NCI-H345 (cell line): ENCODE results near the gene PIEZO2.
"Not testable (repeated sequence)": the region's sequence is repeated elsewhere in the genome, so short reads cannot be mapped to it uniquely, and the experiment has no call there.

Source experiments
- DNase-seq: peaks from one replicate; lab custom pipeline; 2025; lab: John Stamatoyannopoulos, UW

PIEZO2 gene

DNA sequence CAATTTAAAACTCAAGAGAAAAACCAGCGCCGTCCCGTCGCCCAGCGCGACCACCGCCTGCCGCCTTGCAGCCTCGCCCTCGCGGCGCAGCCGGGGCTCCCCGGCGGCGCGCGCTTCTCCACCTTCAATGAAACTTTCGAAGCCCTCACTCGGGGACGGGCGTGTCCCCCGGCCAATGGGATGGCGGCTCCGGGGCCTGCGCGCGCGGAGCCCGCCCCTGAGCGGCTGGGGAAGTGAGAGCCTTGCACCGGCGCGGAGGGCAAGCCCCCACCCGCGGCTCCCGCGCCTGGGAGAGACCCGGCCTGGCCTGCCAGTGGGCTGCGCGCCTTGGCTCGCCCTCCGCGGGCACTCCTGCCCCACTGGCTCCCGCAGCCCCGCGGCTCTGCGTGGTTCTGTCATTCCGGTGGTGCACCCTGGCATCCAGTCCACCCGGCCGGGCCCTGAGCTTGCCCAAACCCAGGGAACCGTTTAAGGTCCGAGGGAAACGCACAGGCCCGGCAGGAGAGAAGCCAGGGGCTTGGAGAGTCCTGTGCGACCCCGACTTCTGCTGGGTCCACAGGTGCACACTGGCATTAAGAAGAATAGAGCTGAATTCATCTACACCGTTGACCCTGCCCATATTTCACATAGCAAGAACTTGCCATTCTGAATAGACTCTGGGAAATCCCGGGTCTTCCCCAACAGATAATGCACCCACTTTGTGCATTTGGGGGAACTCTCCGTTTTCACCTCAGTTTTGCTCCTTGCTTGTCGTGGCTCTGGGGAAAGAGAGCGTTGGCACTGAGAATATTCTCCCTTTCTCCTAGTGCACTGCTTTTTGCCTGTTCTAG is at the start of gene PIEZO2:
PIEZO2 (minus strand) TSS at position 129 of the 830 bp plus-strand sequence. CDS start 981 bp downstream, outside the sequence.
- DNase-seq, result peak; percentile 72

GRCh38 chr18:11183637-11184036 is 34.3 kb upstream of the PIEZO2 start:
- no peak for DNase-seq

DNA sequence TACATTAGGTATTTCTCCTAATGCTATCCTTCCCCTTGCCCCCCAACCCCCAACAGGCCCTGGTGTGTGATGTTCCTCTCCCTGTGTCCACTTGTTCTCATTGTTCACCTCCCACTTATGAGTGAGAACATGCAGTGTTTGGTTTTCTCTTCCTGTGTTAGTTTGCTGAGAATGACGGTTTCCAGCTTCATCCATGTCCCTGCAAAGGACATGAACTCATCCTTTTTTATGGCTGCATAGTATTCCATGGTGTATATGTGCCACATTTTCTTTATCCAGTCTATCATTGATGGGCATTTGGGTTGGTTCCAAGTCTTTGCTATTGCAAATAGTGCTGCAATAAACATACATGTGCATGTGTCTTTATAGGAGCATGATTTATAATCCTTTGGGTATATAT is 32.3 kb upstream of the PIEZO2 start:
- not testable (repeated sequence) for DNase-seq

DNA sequence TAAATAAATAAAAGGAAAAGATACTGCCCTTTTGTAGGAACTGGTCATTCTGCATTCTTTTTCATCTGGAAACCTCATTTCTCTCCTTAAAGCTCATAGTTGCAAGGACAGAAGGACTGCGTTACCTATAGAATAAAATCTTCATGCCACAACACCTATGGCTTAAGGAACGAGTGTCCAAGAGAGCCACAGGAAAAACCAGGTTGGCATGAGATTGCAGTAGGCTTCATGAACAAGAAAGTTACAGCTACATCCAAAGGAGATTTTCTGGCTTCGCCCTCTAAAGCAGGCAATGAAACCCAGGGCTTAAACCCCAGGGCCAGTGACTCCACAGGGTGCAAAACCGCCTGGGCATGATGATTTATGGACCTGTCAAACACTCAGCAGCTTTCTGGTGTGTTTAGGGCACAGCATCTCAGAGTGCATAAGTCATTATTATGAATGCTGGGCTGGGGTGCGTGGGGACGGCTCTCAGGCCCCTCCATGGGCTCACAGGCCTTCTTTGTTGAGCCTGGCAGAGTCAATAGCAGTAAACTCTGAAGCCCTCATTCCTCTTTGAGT is 30.7 kb upstream of the PIEZO2 start:
- DNase-seq, result no peak

- DNase-seq, result no peak
Observed at GRCh38 chr18:11178951-11179549, 29.7 kb upstream of the PIEZO2 start.

GRCh38 chr18:11177382-11177781 is 28.0 kb upstream of the PIEZO2 start:
- no peak for DNase-seq

DNA sequence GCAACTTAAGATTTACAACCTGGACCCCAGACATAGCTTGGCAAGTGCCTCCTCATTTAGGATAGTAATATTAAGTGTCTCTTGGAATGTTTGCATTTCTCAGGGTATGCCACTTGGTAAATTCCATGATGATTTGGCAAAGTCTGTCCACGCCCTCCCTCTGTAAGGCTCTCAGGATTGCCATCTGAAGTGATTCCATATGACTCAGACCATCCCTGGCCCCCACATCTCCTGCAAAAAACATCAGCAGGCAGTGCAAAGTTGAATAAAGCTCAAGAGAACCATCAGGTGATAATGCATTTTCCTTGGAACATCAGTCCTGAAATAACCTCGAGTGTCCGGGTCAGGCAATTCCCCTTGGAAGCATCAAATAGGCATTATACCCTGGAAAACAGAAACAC is 27.1 kb upstream of the PIEZO2 start:
- DNase-seq, result no peak

GRCh38 chr18:11175266-11175979 is 26.1 kb upstream of the PIEZO2 start:
- no peak for DNase-seq

DNA sequence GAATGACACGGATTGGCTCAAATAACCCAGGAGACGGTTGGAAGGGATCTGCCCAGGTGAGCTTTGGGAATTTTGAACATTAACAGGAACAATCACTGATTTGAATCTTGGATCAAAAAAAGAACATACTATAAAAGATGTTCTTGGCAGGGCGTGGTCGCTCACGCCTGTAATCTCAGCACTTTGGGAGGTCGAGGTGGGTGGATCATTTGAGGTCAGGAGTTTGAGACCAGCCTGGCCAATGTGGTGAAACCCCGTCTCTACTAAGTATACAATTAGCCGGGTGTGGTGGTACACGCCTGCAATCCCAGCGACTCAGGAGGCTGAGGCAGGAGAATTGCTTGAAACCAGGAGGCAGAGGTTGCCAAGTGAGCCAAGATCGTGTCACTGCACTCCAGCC is 24.8 kb upstream of the PIEZO2 start:
- DNase-seq, result not testable (repeated sequence)

DNA sequence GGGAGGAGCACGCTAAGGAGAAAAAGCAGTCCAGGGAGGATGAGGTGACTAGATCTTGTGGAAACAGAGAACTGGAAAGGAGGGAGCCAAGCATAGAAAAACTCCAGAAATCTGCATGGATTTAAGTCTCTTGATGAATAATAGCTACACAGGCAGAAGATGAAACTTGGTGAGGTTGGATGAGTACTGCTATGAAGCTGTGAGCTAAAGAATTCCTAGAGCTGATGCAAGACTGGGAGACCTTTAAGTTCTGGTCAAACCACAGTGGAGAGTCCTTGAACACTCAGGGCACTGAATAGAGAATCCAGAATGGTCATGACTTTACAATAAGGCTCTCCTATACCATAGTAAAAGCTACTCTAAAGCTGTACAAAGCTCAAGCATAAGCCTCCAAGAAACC is 18.4 kb upstream of the PIEZO2 start:
- no peak for DNase-seq

DNA sequence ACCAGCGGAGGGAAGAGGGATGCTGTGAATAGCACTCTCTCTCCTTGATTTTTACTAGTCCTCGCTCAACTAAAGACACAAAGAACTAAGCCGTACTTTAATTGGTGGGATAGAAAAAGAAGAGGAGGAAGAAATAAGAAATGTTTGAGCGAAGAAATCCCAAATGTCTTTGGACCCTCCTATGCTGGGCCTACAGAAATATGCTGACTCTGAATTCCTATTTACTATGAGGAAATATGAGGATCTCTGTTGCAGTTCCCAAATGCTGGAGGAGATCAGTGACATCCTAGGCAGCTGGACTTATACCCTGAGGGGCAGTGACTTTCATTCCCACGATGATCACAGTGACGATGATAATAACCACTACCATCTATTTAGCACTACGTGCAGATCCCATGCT is 16.6 kb upstream of the PIEZO2 start:
- DNase-seq, result no peak

GRCh38 chr18:11165138-11165537 is 15.8 kb upstream of the PIEZO2 start:
- DNase-seq, result no peak

DNA sequence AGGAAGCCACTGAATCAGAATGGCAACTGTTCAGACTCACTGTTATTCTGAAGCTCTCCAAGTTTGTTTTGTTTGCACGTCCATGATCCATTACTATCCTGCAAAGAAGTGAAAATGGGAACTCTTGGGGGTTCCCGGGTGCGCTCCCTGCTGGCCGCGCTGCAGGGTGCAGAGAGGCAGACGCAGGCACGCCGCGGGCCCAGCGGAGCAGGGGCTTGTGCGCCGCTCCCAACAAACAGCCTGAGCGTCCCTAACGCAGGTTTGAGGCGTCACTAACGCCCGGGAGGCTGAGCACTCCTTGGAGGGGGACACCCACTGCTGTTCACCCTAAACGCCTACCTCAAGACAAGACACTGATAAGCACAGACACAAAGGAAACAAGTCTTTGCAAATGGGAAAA is 14.3 kb upstream of the PIEZO2 start:
- DNase-seq, result no peak

- no peak for DNase-seq
Observed at GRCh38 chr18:11162889-11163288, 13.5 kb upstream of the PIEZO2 start.

GRCh38 chr18:11162462-11162861 is 13.1 kb upstream of the PIEZO2 start:
- no peak for DNase-seq

DNA sequence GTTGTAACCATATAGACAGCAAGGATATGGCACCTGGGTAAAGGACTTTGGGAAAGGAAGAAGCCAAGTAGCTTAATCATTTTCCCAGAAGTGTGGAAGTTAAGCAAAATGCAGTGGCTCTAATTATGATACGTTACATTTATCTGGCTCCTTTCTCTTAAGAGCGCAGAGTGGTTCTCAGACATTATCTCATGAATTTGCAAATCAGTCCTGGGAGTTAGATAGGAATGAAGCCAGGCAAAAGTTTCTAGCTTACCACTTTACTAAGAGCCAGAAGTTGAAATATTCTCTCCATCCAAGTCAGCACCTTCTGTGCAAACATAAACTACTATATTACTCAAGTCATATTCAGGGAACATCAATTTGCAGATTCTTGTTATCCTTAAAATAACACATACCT is 10.9 kb upstream of the PIEZO2 start:
- DNase-seq, result no peak

GRCh38 chr18:11159844-11160243 is 10.5 kb upstream of the PIEZO2 start:
- no peak for DNase-seq

DNA sequence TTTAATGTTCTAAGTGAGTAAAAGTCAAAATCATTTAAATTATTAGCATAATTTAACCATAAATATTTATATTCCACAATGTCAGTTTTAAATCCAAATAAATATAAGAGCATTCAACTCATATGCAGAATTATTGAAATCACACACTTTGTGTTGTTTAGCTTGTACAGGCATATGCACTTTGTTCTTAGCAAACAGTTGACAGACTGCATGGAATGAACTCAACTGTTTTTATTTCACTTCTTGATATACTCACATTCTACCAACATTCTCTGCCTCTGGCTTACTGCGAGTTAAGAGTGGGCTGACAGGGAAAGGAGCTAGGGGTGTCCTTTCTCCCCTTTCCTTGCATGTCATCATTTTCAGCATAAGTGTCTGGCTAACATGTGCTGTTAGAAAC is 7.6 kb upstream of the PIEZO2 start:
- no peak for DNase-seq

- no peak for DNase-seq
Observed at GRCh38 chr18:11155034-11155759, 5.8 kb upstream of the PIEZO2 start.

- peak; percentile 55 for DNase-seq
Observed at GRCh38 chr18:11154368-11154989, 5.1 kb upstream of the PIEZO2 start.

DNA sequence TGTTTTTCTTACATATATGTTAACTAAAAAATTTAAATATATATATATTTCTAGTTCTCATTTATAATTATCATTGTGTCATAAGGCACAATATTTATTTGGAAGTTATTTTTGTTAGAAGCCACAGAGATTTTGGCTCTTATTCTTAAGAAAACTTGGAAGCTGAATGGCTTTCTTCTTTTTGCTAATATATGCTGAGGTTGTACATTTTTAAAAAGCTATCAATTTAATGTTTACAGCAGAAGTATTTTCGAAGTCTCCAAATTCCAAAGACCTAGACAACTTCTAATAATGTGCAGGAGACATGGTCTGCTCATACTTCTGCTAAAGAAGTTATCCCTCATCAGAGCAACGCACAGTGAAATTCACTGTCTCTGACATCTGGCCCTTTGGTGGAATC is 3.7 kb upstream of the PIEZO2 start:
- no peak for DNase-seq

- DNase-seq, result no peak
Observed at GRCh38 chr18:11150271-11150615, 874 bp upstream of the PIEZO2 start.
